Ovary (tissue), 3 donors: ENCODE results near the gene AP3M1.

Source experiments
- CTCF ChIP-seq, 3 donors: fragments of 450-650 bp in 2 of 3; fragments of 200-600 bp in 1 of 3; IDR thresholded peaks; one replicate each; pipeline versions ENCODE4 v1.5.1 to v1.8.0; 2016 to 2022; ENCODE audit warnings: antibody characterized with exemption in 3 of 3, mild to moderate bottlenecking in 1 of 3
- EP300 ChIP-seq: sonication (generic); formaldehyde crosslinking; IDR thresholded peaks from one replicate; pipeline ENCODE4 v1.6.1; 2017; ENCODE audit warnings: antibody characterized with exemption
- donor health status: DM: no; HTN: no; CAD: no.

GRCh38 chr10:74123081-74123480 lies 27.5 kb downstream of the AP3M1 start:
- TF ChIP-seq CTCF (IDR thresholded peaks at IDR 0.05) (no peak), EP300 (no peak)
